Esophagus squamous epithelium (tissue), 5 donors: ENCODE measurements around the gene ADAMTS2. TPM values are rescaled to one million over a fixed set of nuclear protein-coding genes. Genes with fewer than 3 reads are reported as not detected.

Experiments
- DNase-seq: peaks from one replicate; lab custom pipeline; 2025; lab: John Stamatoyannopoulos, UW
- H3K27ac ChIP-seq, 4 donors: fragments of 200-600 bp; sonication (generic); one replicate each; pipeline ENCODE4 v1.5.1; 2016 to 2019; ENCODE audit warnings: mild to moderate bottlenecking in 1 of 4
- H3K27me3 ChIP-seq, 4 donors: fragments of 200-600 bp; sonication (generic); 1 replicate in 3 of 4; 2 replicates in 1 of 4; pipeline versions ENCODE4 v1.5.1 to v1.6.0; 2017 to 2021; ENCODE audit warnings: antibody characterized with exemption in 1 of 4
- H3K36me3 ChIP-seq, 3 donors: fragments of 200-600 bp; sonication (generic); one replicate each; pipeline ENCODE4 v1.5.1; 2016 to 2019
- H3K4me1 ChIP-seq, 3 donors: fragments of 200-600 bp; sonication (generic); one replicate each; pipeline ENCODE4 v1.5.1; 2017 to 2019
- H3K4me3 ChIP-seq, 4 donors: fragments of 200-600 bp; sonication (generic); 1 replicate in 3 of 4; 2 replicates in 1 of 4; pipeline ENCODE4 v1.5.1; 2016 to 2019; ENCODE audit warnings: mild to moderate bottlenecking in 2 of 4, moderate library complexity in 1 of 4
- H3K9me3 ChIP-seq, 3 donors: fragments of 200-600 bp; sonication (generic); one replicate each; pipeline ENCODE4 v1.5.1; 2016 to 2019
- CTCF ChIP-seq, 6 experiments: fragments of 450-650 bp in 4 of 6; fragments of 200-600 bp in 2 of 6; sonication (generic) in 2 of 6; IDR thresholded peaks; one replicate each; pipeline ENCODE4 v1.5.1; 2016 to 2019; ENCODE audit warnings: antibody characterized with exemption in 6 of 6, mild to moderate bottlenecking in 4 of 6, moderate library complexity in 4 of 6
- POLR2A ChIP-seq, 4 donors: fragments of 450-650 bp; IDR thresholded peaks; one replicate each; pipeline ENCODE4 v1.6.1; 2017; ENCODE audit warnings: antibody characterized with exemption in 4 of 4, mild to moderate bottlenecking in 4 of 4, moderate library complexity in 3 of 4
- WGBS, 2 donors: methylation state at CpG; one replicate each; pipeline ENCODE4 v1.1.5; 2018; 5-methylcytosine and 5-hydroxymethylcytosine counted together
- intact Hi-C: fragments of 100-400 bp; cut with DNase I; formaldehyde crosslinking; loops from one replicate; pipeline ENCODE4 v1.15.0; 2022
- total RNA-seq, 4 donors: library from RNA; depleted of rRNA; stranded (reverse); fragments of >200 nt; gene quantifications; one replicate each; pipeline ENCODE4 v1.1.0, GENCODE V29; 2016
- donor health status: DM: yes; HTN: yes; CAD: no.

ADAMTS2 gene
- total RNA-seq, 4 donors from 2014 or later, result 1.3 to 10.3 (median 5.2) TPM

GRCh38 chr5:179194941-179195381 lies 150.3 kb downstream of the ADAMTS2 start:
- no peak for TF ChIP-seq CTCF (IDR thresholded peaks at IDR 0.05)
- TF ChIP-seq POLR2A (IDR thresholded peaks at IDR 0.05), result no peak
- H3K27me3 ChIP-seq, result no peaks in the 10 kb centered on the region
- no peaks in the 10 kb centered on the region for H3K9me3 ChIP-seq
- H3K36me3 ChIP-seq, result no peaks in the 10 kb centered on the region
- H3K4me3 ChIP-seq, result no peak overlapping the region
- 83% methylated on average over 12 of the region's 19 CpGs; no CpG with 5 or more reads in 1 of the 2 donors for WGBS, 2 donors
- peaks cover 0 to 20% (median 0%) of the 10 kb centered on the region in 3 donors for H3K4me1 ChIP-seq
- DNase-seq, result no peak
- no peak overlapping the region for H3K27ac ChIP-seq
- intact Hi-C loops, result no loop called here

- no peaks in the 10 kb centered on the region for H3K27me3 ChIP-seq
- TF ChIP-seq CTCF (IDR thresholded peaks at IDR 0.05) (no peak), POLR2A (IDR thresholded peaks at IDR 0.05) (no peak)
- no peak overlapping the region for H3K4me3 ChIP-seq
- H3K9me3 ChIP-seq, result no peaks in the 10 kb centered on the region
- no peaks in the 10 kb centered on the region for H3K36me3 ChIP-seq
- H3K4me1 ChIP-seq, result peaks cover 0 to 20% (median 0%) of the 10 kb centered on the region in 3 donors
- H3K27ac ChIP-seq, result no peak overlapping the region
- DNase-seq, result no peak
- 79 to 92% methylated on average over 7 to 8 of the region's 15 CpGs for WGBS, 2 donors
- intact Hi-C loops, result no loop called here
Measured at GRCh38 chr5:179194201-179194910, 150.9 kb downstream of the ADAMTS2 start.

GRCh38 chr5:179193746-179194145 lies 151.5 kb downstream of the ADAMTS2 start:
- WGBS, 2 donors, result 100% methylated on average over 1 of the region's 11 CpGs; no CpG with 5 or more reads in 1 of the 2 donors
- Histone ChIP-seq H3K27me3 (no peaks in the 10 kb centered on the region), H3K4me1 (peaks cover 0 to 14% (median 0%) of the 10 kb centered on the region in 3 donors), H3K36me3 (no peaks in the 10 kb centered on the region), H3K27ac (no peak overlapping the region), H3K4me3 (no peak overlapping the region), H3K9me3 (no peaks in the 10 kb centered on the region)
- TF ChIP-seq POLR2A (IDR thresholded peaks at IDR 0.05) (no peak), CTCF (IDR thresholded peaks at IDR 0.05) (no peak)
- DNase-seq, result no peak
- intact Hi-C loops, result no loop called here

GRCh38 chr5:179192891-179193470 lies 152.3 kb downstream of the ADAMTS2 start:
- DNase-seq, result no peak
- Histone ChIP-seq H3K27ac (no peak overlapping the region), H3K4me1 (peaks cover 0 to 11% (median 0%) of the 10 kb centered on the region in 3 donors), H3K9me3 (no peaks in the 10 kb centered on the region), H3K36me3 (no peaks in the 10 kb centered on the region), H3K4me3 (no peak overlapping the region), H3K27me3 (no peaks in the 10 kb centered on the region)
- WGBS, 2 donors, result 70% methylated on average over 10 to 13 of the region's 22 CpGs
- no peak for TF ChIP-seq POLR2A (IDR thresholded peaks at IDR 0.05)
- no peak for TF ChIP-seq CTCF (IDR thresholded peaks at IDR 0.05)
- intact Hi-C loops, result no loop called here
